WERI-Rb-1 (cell line): ENCODE measurements around the gene SPATA31E1.

ENCODE experiments used
- DNase-seq: peaks from one replicate; pipeline ENCODE4 v3.0.0-alpha.2; 2020
- H3K27ac ChIP-seq: fragments of 250-450 bp; sonication (Bioruptor Pico); 2 replicates; pipeline ENCODE4 v1.5.1; 2020; ENCODE audit warnings: mild to moderate bottlenecking, moderate library complexity
- H3K27me3 ChIP-seq: fragments of 250-450 bp; sonication (Bioruptor Pico); 2 replicates; pipeline ENCODE4 v1.5.1; 2021; ENCODE audit warnings: mild to moderate bottlenecking, low read depth, moderate library complexity; ENCODE audit not compliant: insufficient read depth, severe bottlenecking
- H3K36me3 ChIP-seq: fragments of 250-450 bp; sonication (Bioruptor Pico); 2 replicates; pipeline ENCODE4 v1.5.1; 2020; ENCODE audit warnings: mild to moderate bottlenecking, moderate library complexity
- H3K4me3 ChIP-seq: 2 replicates; pipeline ENCODE4 v1.5.1; 2011; ENCODE audit warnings: low read depth, mild to moderate bottlenecking, control low read depth, low read length
- H3K9me3 ChIP-seq: fragments of 250-450 bp; sonication (Bioruptor Pico); 2 replicates; pipeline ENCODE4 v1.5.1; 2021; ENCODE audit warnings: mild to moderate bottlenecking, moderate library complexity; ENCODE audit not compliant: severe bottlenecking
- CTCF ChIP-seq: IDR thresholded peaks from 2 replicates; pipeline ENCODE4 v1.5.1; 2011; ENCODE audit warnings: low read depth, mild to moderate bottlenecking, control low read depth, inconsistent platforms, low read length

The SPATA31E1 gene

GRCh38 chr9:87864915-87865314, 17.8 kb upstream of the SPATA31E1 start:
- Histone ChIP-seq H3K27ac (no peak overlapping the region), H3K9me3 (no peaks in the 10 kb centered on the region), H3K27me3 (no peaks in the 10 kb centered on the region), H3K36me3 (no peaks in the 10 kb centered on the region), H3K4me3 (no peak overlapping the region)
- no peak for TF ChIP-seq CTCF
- DNase-seq: no peak

GRCh38 chr9:87865626-87866025, 17.1 kb upstream of the SPATA31E1 start:
- no peaks in the 10 kb centered on the region for H3K27me3 ChIP-seq
- TF ChIP-seq CTCF: no peak
- DNase-seq: no peak
- H3K4me3 ChIP-seq: no peak overlapping the region
- no peak overlapping the region for H3K27ac ChIP-seq
- H3K9me3 ChIP-seq: no peaks in the 10 kb centered on the region
- no peaks in the 10 kb centered on the region for H3K36me3 ChIP-seq

- no peak for DNase-seq
- Histone ChIP-seq H3K27ac (no peak overlapping the region), H3K27me3 (no peaks in the 10 kb centered on the region), H3K9me3 (no peaks in the 10 kb centered on the region), H3K4me3 (no peak overlapping the region), H3K36me3 (no peaks in the 10 kb centered on the region)
- TF ChIP-seq CTCF: no peak
These were observed 15.3 kb upstream of the SPATA31E1 start for GRCh38 chr9:87867391-87867790.

- no peaks in the 10 kb centered on the region for H3K9me3 ChIP-seq
- TF ChIP-seq CTCF: no peak
These were observed 14.5 kb upstream of the SPATA31E1 start for GRCh38 chr9:87868175-87868574.

GRCh38 chr9:87868635-87869034, 14.0 kb upstream of the SPATA31E1 start:
- TF ChIP-seq CTCF: no peak
- DNase-seq: no peak
- Histone ChIP-seq H3K4me3 (no peak overlapping the region), H3K27ac (no peak overlapping the region), H3K36me3 (no peaks in the 10 kb centered on the region), H3K9me3 (no peaks in the 10 kb centered on the region), H3K27me3 (no peaks in the 10 kb centered on the region)

More at GRCh38 chr9:87868175-87868574, 14.5 kb upstream of the SPATA31E1 start:
- Histone ChIP-seq H3K27ac (no peak overlapping the region), H3K36me3 (no peaks in the 10 kb centered on the region), H3K4me3 (no peak overlapping the region), H3K27me3 (no peaks in the 10 kb centered on the region)
- no peak for DNase-seq

- no peak for TF ChIP-seq CTCF
- H3K27ac ChIP-seq: no peak overlapping the region
- no peak for DNase-seq
- H3K36me3 ChIP-seq: no peaks in the 10 kb centered on the region
- H3K27me3 ChIP-seq: no peaks in the 10 kb centered on the region
- H3K9me3 ChIP-seq: no peaks in the 10 kb centered on the region
- H3K4me3 ChIP-seq: no peak overlapping the region
These were observed 13.6 kb upstream of the SPATA31E1 start for GRCh38 chr9:87869082-87869481.
